ENCODE measurements around the gene RAB6B.

RAB6B gene

DNA sequence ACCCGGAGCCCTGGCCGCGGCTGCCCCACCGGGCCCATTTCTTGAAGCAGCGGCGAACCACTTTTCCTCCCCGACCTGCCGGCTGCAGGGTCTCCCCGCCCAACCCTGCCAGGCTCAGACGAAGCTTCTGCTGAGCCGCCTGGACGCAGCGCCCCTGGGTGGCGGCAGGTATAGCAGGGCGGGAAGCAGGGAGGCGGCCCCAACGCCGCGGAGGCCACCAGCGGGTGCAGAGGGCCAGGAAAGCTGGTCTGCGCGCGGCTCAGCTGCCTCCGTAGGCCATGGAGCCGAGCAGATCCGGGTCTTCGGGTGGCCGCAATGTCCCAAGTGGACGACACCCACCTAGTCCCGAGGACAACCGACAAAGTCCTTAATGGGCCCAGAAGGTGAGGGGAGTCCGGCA lies 111.9 kb downstream of the RAB6B start:
- no peak overlapping the region for H3K27ac ChIP-seq (ENCODE audit: extremely low read depth, low read depth, low read length)
- ChIA-PET CTCF (interaction anchor here (0.7 kb wide), 1 partner anchor 120 kb away, joined by 4 read pairs; no protein-coding TSS in a partner anchor), POLR2A (no interaction called here)
- no peaks in the 10 kb centered on the region for H3K9me3 ChIP-seq (ENCODE audit: control insufficient read depth, insufficient read depth, low read depth, low read length)
- TF ChIP-seq GLIS2 (tag by site-specific recombination; IDR thresholded peaks at IDR 0.05): no peak
- no peak for TF ChIP-seq ZBTB20 (tag by site-specific recombination; IDR thresholded peaks at IDR 0.05)
- no peak for TF ChIP-seq ZNF433 (tag by site-specific recombination; IDR thresholded peaks at IDR 0.05; ENCODE audit: low read depth)
- TF ChIP-seq ZNF544 (tag by site-specific recombination; IDR thresholded peaks at IDR 0.05): no peak
- no peak for TF ChIP-seq ZNF23 (tag by site-specific recombination; IDR thresholded peaks at IDR 0.05; ENCODE audit: borderline replicate concordance)
- no peak for TF ChIP-seq ZNF184 (tag by site-specific recombination; IDR thresholded peaks at IDR 0.05)
- no peak for TF ChIP-seq SETDB1 (IDR thresholded peaks at IDR 0.05; ENCODE audit: insufficient read length, low read length)
- no peak for TF ChIP-seq KLF9 (tag by site-specific recombination; IDR thresholded peaks at IDR 0.05; ENCODE audit: low read depth)
- no peak for TF ChIP-seq ZSCAN30 (tag by site-specific recombination; IDR thresholded peaks at IDR 0.05)
- no peak for TF ChIP-seq SCRT1 (tag by site-specific recombination; IDR thresholded peaks at IDR 0.05; ENCODE audit: borderline replicate concordance)
- TF ChIP-seq, protein P1, sequence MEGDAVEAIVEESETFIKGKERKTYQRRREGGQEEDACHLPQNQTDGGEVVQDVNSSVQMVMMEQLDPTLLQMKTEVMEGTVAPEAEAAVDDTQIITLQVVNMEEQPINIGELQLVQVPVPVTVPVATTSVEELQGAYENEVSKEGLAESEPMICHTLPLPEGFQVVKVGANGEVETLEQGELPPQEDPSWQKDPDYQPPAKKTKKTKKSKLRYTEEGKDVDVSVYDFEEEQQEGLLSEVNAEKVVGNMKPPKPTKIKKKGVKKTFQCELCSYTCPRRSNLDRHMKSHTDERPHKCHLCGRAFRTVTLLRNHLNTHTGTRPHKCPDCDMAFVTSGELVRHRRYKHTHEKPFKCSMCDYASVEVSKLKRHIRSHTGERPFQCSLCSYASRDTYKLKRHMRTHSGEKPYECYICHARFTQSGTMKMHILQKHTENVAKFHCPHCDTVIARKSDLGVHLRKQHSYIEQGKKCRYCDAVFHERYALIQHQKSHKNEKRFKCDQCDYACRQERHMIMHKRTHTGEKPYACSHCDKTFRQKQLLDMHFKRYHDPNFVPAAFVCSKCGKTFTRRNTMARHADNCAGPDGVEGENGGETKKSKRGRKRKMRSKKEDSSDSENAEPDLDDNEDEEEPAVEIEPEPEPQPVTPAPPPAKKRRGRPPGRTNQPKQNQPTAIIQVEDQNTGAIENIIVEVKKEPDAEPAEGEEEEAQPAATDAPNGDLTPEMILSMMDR (tag by site-specific recombination; IDR thresholded peaks at IDR 0.05): no peak
- TF ChIP-seq, protein P2, sequence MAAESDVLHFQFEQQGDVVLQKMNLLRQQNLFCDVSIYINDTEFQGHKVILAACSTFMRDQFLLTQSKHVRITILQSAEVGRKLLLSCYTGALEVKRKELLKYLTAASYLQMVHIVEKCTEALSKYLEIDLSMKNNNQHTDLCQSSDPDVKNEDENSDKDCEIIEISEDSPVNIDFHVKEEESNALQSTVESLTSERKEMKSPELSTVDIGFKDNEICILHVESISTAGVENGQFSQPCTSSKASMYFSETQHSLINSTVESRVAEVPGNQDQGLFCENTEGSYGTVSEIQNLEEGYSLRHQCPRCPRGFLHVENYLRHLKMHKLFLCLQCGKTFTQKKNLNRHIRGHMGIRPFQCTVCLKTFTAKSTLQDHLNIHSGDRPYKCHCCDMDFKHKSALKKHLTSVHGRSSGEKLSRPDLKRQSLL (tag by site-specific recombination; IDR thresholded peaks at IDR 0.05): no peak
- no peak for TF ChIP-seq ZNF791 (tag by site-specific recombination; IDR thresholded peaks at IDR 0.05)
- TF ChIP-seq, protein P3, sequence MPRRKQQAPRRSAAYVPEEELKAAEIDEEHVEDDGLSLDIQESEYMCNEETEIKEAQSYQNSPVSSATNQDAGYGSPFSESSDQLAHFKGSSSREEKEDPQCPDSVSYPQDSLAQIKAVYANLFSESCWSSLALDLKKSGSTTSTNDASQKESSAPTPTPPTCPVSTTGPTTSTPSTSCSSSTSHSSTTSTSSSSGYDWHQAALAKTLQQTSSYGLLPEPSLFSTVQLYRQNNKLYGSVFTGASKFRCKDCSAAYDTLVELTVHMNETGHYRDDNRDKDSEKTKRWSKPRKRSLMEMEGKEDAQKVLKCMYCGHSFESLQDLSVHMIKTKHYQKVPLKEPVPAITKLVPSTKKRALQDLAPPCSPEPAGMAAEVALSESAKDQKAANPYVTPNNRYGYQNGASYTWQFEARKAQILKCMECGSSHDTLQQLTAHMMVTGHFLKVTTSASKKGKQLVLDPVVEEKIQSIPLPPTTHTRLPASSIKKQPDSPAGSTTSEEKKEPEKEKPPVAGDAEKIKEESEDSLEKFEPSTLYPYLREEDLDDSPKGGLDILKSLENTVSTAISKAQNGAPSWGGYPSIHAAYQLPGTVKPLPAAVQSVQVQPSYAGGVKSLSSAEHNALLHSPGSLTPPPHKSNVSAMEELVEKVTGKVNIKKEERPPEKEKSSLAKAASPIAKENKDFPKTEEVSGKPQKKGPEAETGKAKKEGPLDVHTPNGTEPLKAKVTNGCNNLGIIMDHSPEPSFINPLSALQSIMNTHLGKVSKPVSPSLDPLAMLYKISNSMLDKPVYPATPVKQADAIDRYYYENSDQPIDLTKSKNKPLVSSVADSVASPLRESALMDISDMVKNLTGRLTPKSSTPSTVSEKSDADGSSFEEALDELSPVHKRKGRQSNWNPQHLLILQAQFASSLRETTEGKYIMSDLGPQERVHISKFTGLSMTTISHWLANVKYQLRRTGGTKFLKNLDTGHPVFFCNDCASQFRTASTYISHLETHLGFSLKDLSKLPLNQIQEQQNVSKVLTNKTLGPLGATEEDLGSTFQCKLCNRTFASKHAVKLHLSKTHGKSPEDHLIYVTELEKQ (tag by site-specific recombination; IDR thresholded peaks at IDR 0.05; ENCODE audit: borderline replicate concordance): no peak
- TF ChIP-seq ZNF341 (tag by site-specific recombination; IDR thresholded peaks at IDR 0.05; ENCODE audit: low read depth): no peak
- no peak for TF ChIP-seq HOXD13 (CRISPR knock-in tag; IDR thresholded peaks at IDR 0.05; ENCODE audit: borderline replicate concordance)
- no peak overlapping the region for H3K4me3 ChIP-seq (ENCODE audit: low read depth, low read length)
- no peaks in the 10 kb centered on the region for H3K4me1 ChIP-seq (ENCODE audit: control insufficient read depth, insufficient read depth, low read length)
- H3K36me3 ChIP-seq (ENCODE audit: control insufficient read depth in 2 of 2, insufficient read depth in 1 of 2, low read length in 2 of 2): no peaks in the 10 kb centered on the region

DNA sequence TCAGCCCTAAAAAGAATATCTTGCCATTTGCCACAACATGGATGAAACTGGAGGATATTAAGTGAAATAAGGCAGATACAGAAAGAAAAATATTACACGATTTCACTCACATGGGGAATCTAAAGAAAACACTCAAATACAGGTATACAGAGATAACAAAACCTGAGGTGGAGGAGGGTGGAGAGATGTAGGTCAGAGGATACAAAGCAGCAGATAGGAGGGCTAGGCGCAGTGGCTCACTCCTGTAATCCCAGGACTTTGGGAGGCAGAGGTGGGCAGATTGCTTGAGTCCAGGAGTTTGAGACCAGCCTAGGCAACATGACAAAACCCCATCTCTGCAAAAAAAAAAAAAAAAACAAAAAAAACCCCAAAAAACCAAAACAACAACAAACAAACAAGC lies 113.2 kb downstream of the RAB6B start:
- TF ChIP-seq WT1 (tag by site-specific recombination; IDR thresholded peaks at IDR 0.05) (no peak), ZNF76 (tag by site-specific recombination; IDR thresholded peaks at IDR 0.05; ENCODE audit: borderline replicate concordance, low read depth) (no peak), ZNF623 (tag by site-specific recombination; IDR thresholded peaks at IDR 0.05) (no peak), ZBTB1 (tag by site-specific recombination; IDR thresholded peaks at IDR 0.05) (no peak)
- TF ChIP-seq, protein P4, sequence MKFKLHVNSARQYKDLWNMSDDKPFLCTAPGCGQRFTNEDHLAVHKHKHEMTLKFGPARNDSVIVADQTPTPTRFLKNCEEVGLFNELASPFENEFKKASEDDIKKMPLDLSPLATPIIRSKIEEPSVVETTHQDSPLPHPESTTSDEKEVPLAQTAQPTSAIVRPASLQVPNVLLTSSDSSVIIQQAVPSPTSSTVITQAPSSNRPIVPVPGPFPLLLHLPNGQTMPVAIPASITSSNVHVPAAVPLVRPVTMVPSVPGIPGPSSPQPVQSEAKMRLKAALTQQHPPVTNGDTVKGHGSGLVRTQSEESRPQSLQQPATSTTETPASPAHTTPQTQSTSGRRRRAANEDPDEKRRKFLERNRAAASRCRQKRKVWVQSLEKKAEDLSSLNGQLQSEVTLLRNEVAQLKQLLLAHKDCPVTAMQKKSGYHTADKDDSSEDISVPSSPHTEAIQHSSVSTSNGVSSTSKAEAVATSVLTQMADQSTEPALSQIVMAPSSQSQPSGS (tag by site-specific recombination; IDR thresholded peaks at IDR 0.05; ENCODE audit: low read depth): no peak
- Histone ChIP-seq H3K4me3 (ENCODE audit: low read depth, low read length) (no peak overlapping the region), H3K27ac (ENCODE audit: extremely low read depth, low read depth, low read length) (no peak overlapping the region), H3K4me1 (ENCODE audit: control insufficient read depth, insufficient read depth, low read length) (no peaks in the 10 kb centered on the region), H3K36me3 (ENCODE audit: control insufficient read depth in 2 of 2, insufficient read depth in 1 of 2, low read length in 2 of 2) (no peaks in the 10 kb centered on the region), H3K9me3 (ENCODE audit: control insufficient read depth, insufficient read depth, low read depth, low read length) (no peaks in the 10 kb centered on the region)
- ChIA-PET POLR2A (no interaction called here), CTCF (no interaction called here)

All from HEK293 (cell line).